Stimulated activated CD8-positive, alpha-beta memory T cell treated with anti-CD3 and anti-CD28 coated beads, Interleukin-12 subunit alpha, Interleukin-12 subunit beta, amount 100 ng/mL, for 1 hour (primary cell): ENCODE measurements around the gene TNFRSF11A.
A peak's percentile ranks its signal among the peaks of the same experiment; 100 is the strongest.

Experiments used
- DNase-seq: peaks from one replicate; pipeline ENCODE4 v3.0.0-alpha.2; 2020; ENCODE audit warnings: low read depth

TNFRSF11A gene

GRCh38 chr18:62324917-62325805 lies at the start of gene TNFRSF11A:
Gene TNFRSF11A (plus strand): TSS chr18:62325310. CDS start chr18:62325353, 43 bp downstream.
- peak; percentile 30 for DNase-seq

- DNase-seq: no peak
These were observed 48.1 kb upstream of the TNFRSF11A start for GRCh38 chr18:62277045-62277444.

- no peak for DNase-seq
These were observed 45.5 kb upstream of the TNFRSF11A start for GRCh38 chr18:62279561-62279960.

GRCh38 chr18:62280058-62280457 lies 45.1 kb upstream of the TNFRSF11A start:
- DNase-seq: no peak

- no peak for DNase-seq
These were observed 44.3 kb upstream of the TNFRSF11A start for GRCh38 chr18:62280786-62281185.

- no peak for DNase-seq
These were observed 43.4 kb upstream of the TNFRSF11A start for GRCh38 chr18:62281684-62282083.

- DNase-seq: no peak
These were observed 42.9 kb upstream of the TNFRSF11A start for GRCh38 chr18:62282188-62282629.

- DNase-seq: no peak
These were observed 40.5 kb upstream of the TNFRSF11A start for GRCh38 chr18:62284637-62285036.

- DNase-seq: no peak
These were observed 39.8 kb upstream of the TNFRSF11A start for GRCh38 chr18:62285281-62285680.

- DNase-seq: no peak
These were observed 37.1 kb upstream of the TNFRSF11A start for GRCh38 chr18:62287781-62288664.

- no peak for DNase-seq
These were observed 36.5 kb upstream of the TNFRSF11A start for GRCh38 chr18:62288665-62289008.

- no peak for DNase-seq
These were observed 36.1 kb upstream of the TNFRSF11A start for GRCh38 chr18:62289047-62289446.

- DNase-seq: no peak
These were observed 31.0 kb upstream of the TNFRSF11A start for GRCh38 chr18:62294073-62294472.

GRCh38 chr18:62300359-62300963 lies 24.6 kb upstream of the TNFRSF11A start:
- DNase-seq: no peak

GRCh38 chr18:62301322-62301721 lies 23.8 kb upstream of the TNFRSF11A start:
- DNase-seq: no peak

- no peak for DNase-seq
These were observed 12.3 kb upstream of the TNFRSF11A start for GRCh38 chr18:62312851-62313250.

- no peak for DNase-seq
These were observed 6.6 kb upstream of the TNFRSF11A start for GRCh38 chr18:62318228-62319180.

- no peak for DNase-seq
These were observed 3.9 kb upstream of the TNFRSF11A start for GRCh38 chr18:62321201-62321600.

- DNase-seq: no peak
These were observed 1.5 kb upstream of the TNFRSF11A start for GRCh38 chr18:62323483-62324180.

- no peak for DNase-seq
These were observed 805 bp upstream of the TNFRSF11A start for GRCh38 chr18:62324181-62324828.
